SK-N-SH treated with all-trans-retinoic acid at 6 μM for 48 hours (cell line): ENCODE measurements around the gene RBFOX1.

ENCODE experiments used
- ATAC-seq: fragments of 200-7000 bp; cut with Tn5 transposase; 3 replicates; pipeline ENCODE4 v1.9.1; 2020; ENCODE audit warnings: mild to moderate bottlenecking, moderate library complexity
- ARNTL ChIP-seq: fragments of 450-650 bp; formaldehyde crosslinking; IDR thresholded peaks from 2 replicates; pipeline ENCODE4 v1.5.0; 2020; ENCODE audit warnings: low read depth, mild to moderate bottlenecking, moderate library complexity, borderline replicate concordance
- BACH2 ChIP-seq: fragments of 250-450 bp; sonication (Bioruptor Pico); IDR thresholded peaks from 2 replicates; pipeline ENCODE4 v1.9.0; 2021; ENCODE audit warnings: mild to moderate bottlenecking, borderline replicate concordance
- ESRRG ChIP-seq: fragments of 250-450 bp; sonication (Bioruptor Pico); IDR thresholded peaks from 2 replicates; pipeline ENCODE4 v1.6.1; 2021; ENCODE audit warnings: mild to moderate bottlenecking
- ISL1 ChIP-seq: fragments of 250-450 bp; sonication (Bioruptor Pico); IDR thresholded peaks from 2 replicates; pipeline ENCODE4 v2.1.2; 2022; ENCODE audit warnings: mild to moderate bottlenecking, moderate library complexity
- OSR1 ChIP-seq: fragments of 250-450 bp; sonication (Bioruptor Pico); IDR thresholded peaks from 2 replicates; pipeline ENCODE4 v1.8.0; 2022; ENCODE audit warnings: moderate library complexity, mild to moderate bottlenecking, inconsistent platforms
- POU6F1 ChIP-seq: fragments of 250-450 bp; sonication (Bioruptor Pico); IDR thresholded peaks from 2 replicates; pipeline ENCODE4 v1.8.0; 2021; ENCODE audit warnings: low read depth, mild to moderate bottlenecking, moderate library complexity, borderline replicate concordance
- PPARA ChIP-seq: fragments of 250-450 bp; sonication (Bioruptor Pico); IDR thresholded peaks from 2 replicates; pipeline ENCODE4 v1.5.0; 2020; ENCODE audit warnings: mild to moderate bottlenecking, borderline replicate concordance
- RARB ChIP-seq: fragments of 250-450 bp; sonication (Bioruptor Pico); IDR thresholded peaks from 2 replicates; pipeline ENCODE4 v1.8.0; 2021; ENCODE audit warnings: mild to moderate bottlenecking, moderate library complexity
- SNAI2 ChIP-seq: fragments of 250-450 bp; sonication (Bioruptor Pico); IDR thresholded peaks from 2 replicates; pipeline ENCODE4 v1.5.0; 2020; ENCODE audit warnings: mild to moderate bottlenecking, moderate library complexity
- TCF4 ChIP-seq: fragments of 250-450 bp; sonication (Bioruptor Pico); IDR thresholded peaks from 2 replicates; pipeline ENCODE4 v1.8.0; 2021; ENCODE audit warnings: mild to moderate bottlenecking, moderate library complexity, borderline replicate concordance
- TOX ChIP-seq: fragments of 250-450 bp; sonication (Bioruptor Pico); IDR thresholded peaks from 2 replicates; pipeline ENCODE4 v1.8.0; 2021; ENCODE audit warnings: mild to moderate bottlenecking, moderate library complexity, borderline replicate concordance
- ZC3H10 ChIP-seq: fragments of 250-450 bp; sonication (Bioruptor Pico); IDR thresholded peaks from 2 replicates; pipeline ENCODE4 v1.5.1; 2021; ENCODE audit warnings: mild to moderate bottlenecking, moderate library complexity
- ZFP3 ChIP-seq: fragments of 250-450 bp; sonication (Bioruptor Pico); IDR thresholded peaks from 2 replicates; pipeline ENCODE4 v1.5.0; 2020; ENCODE audit warnings: mild to moderate bottlenecking, moderate library complexity
- ZFP30 ChIP-seq: fragments of 450-650 bp; formaldehyde crosslinking; IDR thresholded peaks from 2 replicates; pipeline ENCODE4 v1.5.0; 2022; ENCODE audit warnings: mild to moderate bottlenecking, moderate library complexity
- ZNF565 ChIP-seq: fragments of 450-650 bp; formaldehyde crosslinking; conservative IDR thresholded peaks from 2 replicates; pipeline ENCODE4 v1.5.0; 2020; ENCODE audit warnings: low read depth, mild to moderate bottlenecking, moderate library complexity
- ZNF70 ChIP-seq: fragments of 450-650 bp; formaldehyde crosslinking; IDR thresholded peaks from 2 replicates; pipeline ENCODE4 v1.5.0; 2020; ENCODE audit warnings: mild to moderate bottlenecking, moderate library complexity
- ZNF8 ChIP-seq: fragments of 450-650 bp; formaldehyde crosslinking; IDR thresholded peaks from 2 replicates; pipeline ENCODE4 v1.5.0; 2020; ENCODE audit warnings: mild to moderate bottlenecking, moderate library complexity
- TF ChIP-seq, protein P1 (sequence below): fragments of 250-450 bp; sonication (Bioruptor Pico); IDR thresholded peaks from 2 replicates; pipeline ENCODE4 v1.5.0; 2020; ENCODE audit warnings: mild to moderate bottlenecking, moderate library complexity
- TF ChIP-seq, protein P2 (sequence below): fragments of 250-450 bp; sonication (Bioruptor Pico); IDR thresholded peaks from 2 replicates; pipeline ENCODE4 v1.5.1; 2020; ENCODE audit warnings: low read depth, mild to moderate bottlenecking, moderate library complexity
- TF ChIP-seq, protein P3 (sequence below): fragments of 250-450 bp; sonication (Bioruptor Pico); IDR thresholded peaks from 2 replicates; pipeline ENCODE4 v1.5.1; 2021; ENCODE audit warnings: mild to moderate bottlenecking, moderate library complexity

RBFOX1 gene

GRCh38 chr16:7534749-7535148 is 202.1 kb downstream of the RBFOX1 start:
- no peak for ATAC-seq
- TF ChIP-seq ZC3H10 (CRISPR knock-in tag): no peak
- TF ChIP-seq OSR1 (CRISPR knock-in tag): no peak
- TF ChIP-seq, protein P1, sequence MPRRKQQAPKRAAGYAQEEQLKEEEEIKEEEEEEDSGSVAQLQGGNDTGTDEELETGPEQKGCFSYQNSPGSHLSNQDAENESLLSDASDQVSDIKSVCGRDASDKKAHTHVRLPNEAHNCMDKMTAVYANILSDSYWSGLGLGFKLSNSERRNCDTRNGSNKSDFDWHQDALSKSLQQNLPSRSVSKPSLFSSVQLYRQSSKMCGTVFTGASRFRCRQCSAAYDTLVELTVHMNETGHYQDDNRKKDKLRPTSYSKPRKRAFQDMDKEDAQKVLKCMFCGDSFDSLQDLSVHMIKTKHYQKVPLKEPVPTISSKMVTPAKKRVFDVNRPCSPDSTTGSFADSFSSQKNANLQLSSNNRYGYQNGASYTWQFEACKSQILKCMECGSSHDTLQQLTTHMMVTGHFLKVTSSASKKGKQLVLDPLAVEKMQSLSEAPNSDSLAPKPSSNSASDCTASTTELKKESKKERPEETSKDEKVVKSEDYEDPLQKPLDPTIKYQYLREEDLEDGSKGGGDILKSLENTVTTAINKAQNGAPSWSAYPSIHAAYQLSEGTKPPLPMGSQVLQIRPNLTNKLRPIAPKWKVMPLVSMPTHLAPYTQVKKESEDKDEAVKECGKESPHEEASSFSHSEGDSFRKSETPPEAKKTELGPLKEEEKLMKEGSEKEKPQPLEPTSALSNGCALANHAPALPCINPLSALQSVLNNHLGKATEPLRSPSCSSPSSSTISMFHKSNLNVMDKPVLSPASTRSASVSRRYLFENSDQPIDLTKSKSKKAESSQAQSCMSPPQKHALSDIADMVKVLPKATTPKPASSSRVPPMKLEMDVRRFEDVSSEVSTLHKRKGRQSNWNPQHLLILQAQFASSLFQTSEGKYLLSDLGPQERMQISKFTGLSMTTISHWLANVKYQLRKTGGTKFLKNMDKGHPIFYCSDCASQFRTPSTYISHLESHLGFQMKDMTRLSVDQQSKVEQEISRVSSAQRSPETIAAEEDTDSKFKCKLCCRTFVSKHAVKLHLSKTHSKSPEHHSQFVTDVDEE: no peak
- no peak for TF ChIP-seq SNAI2 (CRISPR knock-in tag)
- TF ChIP-seq RARB (CRISPR knock-in tag): no peak
- TF ChIP-seq PPARA (CRISPR knock-in tag): no peak
- no peak for TF ChIP-seq TOX (CRISPR knock-in tag)

DNA sequence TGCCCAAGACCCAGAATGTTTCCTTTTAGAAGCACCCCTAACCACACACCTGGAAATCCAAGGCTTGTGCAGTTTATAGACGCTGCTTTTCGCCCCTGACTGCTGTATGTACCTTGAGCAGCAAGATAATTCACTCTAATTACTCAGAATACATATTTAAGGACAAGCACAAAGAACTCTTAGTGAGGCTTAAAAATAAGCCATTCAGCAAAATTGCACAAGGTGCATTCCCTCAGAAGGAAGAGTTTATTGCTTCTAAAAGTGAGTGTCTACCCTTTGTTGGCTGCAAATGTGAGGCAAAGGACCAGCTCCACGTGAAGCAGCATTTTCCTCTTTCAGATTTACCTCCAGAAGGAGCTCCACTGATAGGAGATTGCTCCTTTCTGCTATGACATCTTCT is 208.4 kb downstream of the RBFOX1 start:
- no peak for ATAC-seq

GRCh38 chr16:7545251-7545650 is 212.6 kb downstream of the RBFOX1 start:
- ATAC-seq: no peak
- TF ChIP-seq ESRRG (CRISPR knock-in tag): no peak
- no peak for TF ChIP-seq OSR1 (CRISPR knock-in tag)
- TF ChIP-seq ZFP3: no peak
- TF ChIP-seq, protein P2, sequence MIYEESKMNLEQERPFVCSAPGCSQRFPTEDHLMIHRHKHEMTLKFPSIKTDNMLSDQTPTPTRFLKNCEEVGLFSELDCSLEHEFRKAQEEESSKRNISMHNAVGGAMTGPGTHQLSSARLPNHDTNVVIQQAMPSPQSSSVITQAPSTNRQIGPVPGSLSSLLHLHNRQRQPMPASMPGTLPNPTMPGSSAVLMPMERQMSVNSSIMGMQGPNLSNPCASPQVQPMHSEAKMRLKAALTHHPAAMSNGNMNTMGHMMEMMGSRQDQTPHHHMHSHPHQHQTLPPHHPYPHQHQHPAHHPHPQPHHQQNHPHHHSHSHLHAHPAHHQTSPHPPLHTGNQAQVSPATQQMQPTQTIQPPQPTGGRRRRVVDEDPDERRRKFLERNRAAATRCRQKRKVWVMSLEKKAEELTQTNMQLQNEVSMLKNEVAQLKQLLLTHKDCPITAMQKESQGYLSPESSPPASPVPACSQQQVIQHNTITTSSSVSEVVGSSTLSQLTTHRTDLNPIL (CRISPR knock-in tag): no peak
- TF ChIP-seq, all 23 proteins: peak for 0

More for the DNA sequence above, 208.4 kb downstream of the RBFOX1 start:
- TF ChIP-seq, protein P1: no peak
- TF ChIP-seq ARNTL (CRISPR knock-in tag) (no peak), ZNF8 (no peak), ZC3H10 (CRISPR knock-in tag) (no peak)

DNA sequence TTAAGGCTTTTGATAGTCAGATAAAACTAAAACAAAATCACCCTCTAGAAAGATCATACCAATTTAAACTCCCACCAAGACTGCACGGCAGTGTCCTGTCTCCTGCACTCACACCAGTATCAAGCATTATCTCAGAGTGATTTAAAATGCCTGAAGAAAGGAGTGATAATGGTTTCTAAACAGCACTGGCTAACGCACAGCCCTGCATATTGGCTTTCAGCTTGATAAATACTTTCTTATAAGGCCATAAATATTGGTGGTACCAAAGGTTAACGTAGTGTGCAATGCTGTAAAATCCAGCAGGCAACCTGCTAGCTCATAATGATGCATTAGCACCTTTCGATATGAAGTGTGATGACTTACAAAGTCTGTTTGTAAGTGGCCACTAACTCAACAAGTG is 214.3 kb downstream of the RBFOX1 start:
- no peak for ATAC-seq
- TF ChIP-seq SNAI2 (CRISPR knock-in tag) (no peak), ZNF8 (no peak), ZNF565 (no peak), BACH2 (CRISPR knock-in tag) (no peak), PPARA (CRISPR knock-in tag) (no peak), RARB (CRISPR knock-in tag) (no peak), ZFP30 (CRISPR knock-in tag) (no peak), ZNF70 (no peak), OSR1 (CRISPR knock-in tag) (no peak), ISL1 (CRISPR knock-in tag) (no peak)
- TF ChIP-seq, all 23 proteins: peak for 0

DNA sequence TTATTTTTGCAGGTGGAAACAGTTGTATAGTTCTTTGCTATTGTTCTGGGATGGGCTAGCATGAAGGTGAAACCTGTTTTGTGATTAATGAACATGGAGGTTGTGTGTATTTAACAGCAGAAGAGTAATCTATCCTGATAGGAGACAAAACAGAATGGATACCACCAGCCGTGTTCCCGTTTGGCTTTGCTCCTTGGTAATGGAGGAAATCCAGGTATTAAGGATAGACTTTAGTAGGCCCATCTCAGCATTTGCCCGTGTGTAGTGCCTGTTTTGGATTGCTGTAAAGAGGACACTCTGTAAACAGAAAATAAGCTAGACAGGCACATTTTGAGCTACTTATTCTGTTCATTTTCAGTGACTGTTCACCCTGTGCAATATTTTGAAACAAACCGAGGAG is 215.1 kb downstream of the RBFOX1 start:
- no peak for ATAC-seq

More for the DNA sequence above, 215.1 kb downstream of the RBFOX1 start:
- TF ChIP-seq ZNF70 (no peak), ZFP30 (CRISPR knock-in tag) (no peak), TOX (CRISPR knock-in tag) (no peak), TCF4 (no peak), ZNF565 (no peak), ZNF8 (no peak), RARB (CRISPR knock-in tag) (no peak), ESRRG (CRISPR knock-in tag) (no peak), ARNTL (CRISPR knock-in tag) (no peak), PPARA (CRISPR knock-in tag) (no peak), ZC3H10 (CRISPR knock-in tag) (no peak), POU6F1 (no peak), OSR1 (CRISPR knock-in tag) (no peak)
- TF ChIP-seq, protein P3, sequence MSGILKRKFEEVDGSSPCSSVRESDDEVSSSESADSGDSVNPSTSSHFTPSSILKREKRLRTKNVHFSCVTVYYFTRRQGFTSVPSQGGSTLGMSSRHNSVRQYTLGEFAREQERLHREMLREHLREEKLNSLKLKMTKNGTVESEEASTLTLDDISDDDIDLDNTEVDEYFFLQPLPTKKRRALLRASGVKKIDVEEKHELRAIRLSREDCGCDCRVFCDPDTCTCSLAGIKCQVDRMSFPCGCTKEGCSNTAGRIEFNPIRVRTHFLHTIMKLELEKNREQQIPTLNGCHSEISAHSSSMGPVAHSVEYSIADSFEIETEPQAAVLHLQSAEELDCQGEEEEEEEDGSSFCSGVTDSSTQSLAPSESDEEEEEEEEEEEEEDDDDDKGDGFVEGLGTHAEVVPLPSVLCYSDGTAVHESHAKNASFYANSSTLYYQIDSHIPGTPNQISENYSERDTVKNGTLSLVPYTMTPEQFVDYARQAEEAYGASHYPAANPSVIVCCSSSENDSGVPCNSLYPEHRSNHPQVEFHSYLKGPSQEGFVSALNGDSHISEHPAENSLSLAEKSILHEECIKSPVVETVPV: no peak
- TF ChIP-seq, protein P1: no peak
